Peyer's patch (tissue), 4 donors: Measurements from ENCODE around the gene LRRFIP1.
"Not testable (repeated sequence)": the region's sequence is repeated elsewhere in the genome, so short reads cannot be mapped to it uniquely, and the experiment has no call there.

Source experiments
- CTCF ChIP-seq, 6 experiments: fragments of 450-650 bp in 4 of 6; fragments of 200-600 bp in 2 of 6; sonication (generic) in 1 of 6; IDR thresholded peaks; one replicate each; pipeline ENCODE4 v1.5.1; 2017 to 2019; ENCODE audit warnings: antibody characterized with exemption in 6 of 6, mild to moderate bottlenecking in 3 of 6, moderate library complexity in 1 of 6
- POLR2A ChIP-seq, 2 donors: fragments of 450-650 bp; IDR thresholded peaks; one replicate each; pipeline ENCODE4 v1.5.1; 2017; ENCODE audit warnings: antibody characterized with exemption in 2 of 2, mild to moderate bottlenecking in 2 of 2, moderate library complexity in 2 of 2

- TF ChIP-seq POLR2A, CTCF (IDR thresholded peaks at IDR 0.05): not testable (repeated sequence)
Measured at GRCh38 chr2:237750441-237750840, 123.1 kb downstream of the LRRFIP1 start.
